IMR-90 (cell line): ENCODE measurements around the gene CMTM7. TPM values are rescaled to one million over a fixed set of nuclear protein-coding genes. Genes with fewer than 3 reads are reported as not detected.
"Not testable (repeated sequence)": the region's sequence is repeated elsewhere in the genome, so short reads cannot be mapped to it uniquely, and the experiment has no call there.

Experiments
- ATAC-seq: fragments of 200-7000 bp; cut with Tn5 transposase; 2 replicates; pipeline ENCODE4 v1.9.1; 2020; ENCODE audit warnings: low read depth, mild to moderate bottlenecking, moderate library complexity
- BruUV-seq: library from RNA; stranded (reverse); fragments of 400-500 nt; replicated peaks from 2 replicates; lab custom pipeline; 2021; lab: Mats Ljungman, UMichigan
- CTCF ChIA-PET: fragments of 300-600 bp; formaldehyde crosslinking; extraction: SDS; loops from one replicate; lab custom pipeline; 2021; ENCODE audit warnings: antibody characterized with exemption; lab: Yijun Ruan, JAX
- POLR2A ChIA-PET: fragments of 300-600 bp; sonication (Branson Sonifier 250); formaldehyde crosslinking; loops from one replicate; lab custom pipeline; 2022; ENCODE audit warnings: antibody characterized with exemption; ENCODE audit not compliant: unreplicated experiment; lab: Charles Lee
- DNase-seq: peaks from one replicate; pipeline ENCODE4 v3.0.0; 2013
- H2AFZ ChIP-seq: replicated peaks from 2 replicates; pipeline ENCODE3; 2013; ENCODE audit warnings: low read length, mild to moderate bottlenecking; ENCODE audit not compliant: poor library complexity
- H2AK5ac ChIP-seq: 2 replicates; pipeline ENCODE4 v1.6.1; 2013; ENCODE audit warnings: low read depth, low read length, inconsistent platforms
- H2AK9ac ChIP-seq: replicated peaks from 2 replicates; pipeline ENCODE3; 2013; ENCODE audit warnings: mild to moderate bottlenecking, low read depth, low read length, moderate library complexity; ENCODE audit not compliant: poor library complexity
- H2BK120ac ChIP-seq: 2 replicates; pipeline ENCODE4 v1.6.1; 2013; ENCODE audit warnings: low read depth, low read length, inconsistent platforms
- H2BK15ac ChIP-seq: 3 replicates; pipeline ENCODE4 v1.6.1; 2013; ENCODE audit warnings: low read depth, low read length, inconsistent platforms
- H2BK20ac ChIP-seq: 2 replicates; pipeline ENCODE4 v1.6.1; 2013; ENCODE audit warnings: low read depth, mild to moderate bottlenecking, inconsistent platforms, low read length, moderate library complexity
- H2BK5ac ChIP-seq: 2 replicates; pipeline ENCODE4 v1.6.1; 2013; ENCODE audit warnings: mild to moderate bottlenecking, low read depth, low read length, inconsistent platforms; ENCODE audit not compliant: poor library complexity, severe bottlenecking
- H3K14ac ChIP-seq: replicated peaks from 2 replicates; pipeline ENCODE4 v1.6.1; 2013; ENCODE audit warnings: low read depth, low read length, inconsistent platforms
- H3K18ac ChIP-seq: 2 replicates; pipeline ENCODE4 v1.6.1; 2013; ENCODE audit warnings: low read depth, low read length, control low read depth
- H3K23ac ChIP-seq: 2 replicates; pipeline ENCODE4 v1.6.1; 2013; ENCODE audit warnings: low read depth, low read length, inconsistent platforms
- H3K27ac ChIP-seq: 2 replicates; pipeline ENCODE4 v1.5.1; 2013; ENCODE audit warnings: mild to moderate bottlenecking, control low read depth, low read length; ENCODE audit not compliant: insufficient read depth
- H3K27me3 ChIP-seq: 2 replicates; pipeline ENCODE4 v1.6.1; 2013; ENCODE audit warnings: low read length; ENCODE audit not compliant: control insufficient read depth, insufficient read depth
- H3K36me3 ChIP-seq: 2 replicates; pipeline ENCODE4 v1.6.1; 2013; ENCODE audit warnings: low read length, mixed read lengths; ENCODE audit not compliant: control insufficient read depth, insufficient read depth
- H3K4ac ChIP-seq: 2 replicates; pipeline ENCODE4 v1.6.1; 2013; ENCODE audit warnings: low read depth, low read length, inconsistent platforms
- H3K4me1 ChIP-seq: 2 replicates; pipeline ENCODE4 v1.6.1; 2013; ENCODE audit warnings: low read length, mixed read lengths; ENCODE audit not compliant: control insufficient read depth, insufficient read depth
- H3K4me2 ChIP-seq: 2 replicates; pipeline ENCODE4 v1.6.1; 2013; ENCODE audit warnings: low read depth, mild to moderate bottlenecking, control low read depth, low read length, moderate library complexity
- H3K4me3 ChIP-seq: 2 replicates; pipeline ENCODE4 v1.5.1; 2013; ENCODE audit warnings: low read depth, mild to moderate bottlenecking, control low read depth, low read length, moderate library complexity; ENCODE audit not compliant: insufficient read depth
- H3K56ac ChIP-seq: 2 replicates; pipeline ENCODE4 v1.6.1; 2013; ENCODE audit warnings: low read length, inconsistent platforms; ENCODE audit not compliant: insufficient read depth; ENCODE audit errors: extremely low read depth
- H3K79me1 ChIP-seq, 2 experiments: 2 replicates each; pipeline ENCODE4 v1.6.1; 2013; ENCODE audit warnings: low read length in 2 of 2, inconsistent platforms in 1 of 2, low read depth in 1 of 2
- H3K9ac ChIP-seq: 2 replicates; pipeline ENCODE4 v1.6.1; 2013; ENCODE audit warnings: low read depth, low read length, control low read depth
- H3K9me1 ChIP-seq: 2 replicates; pipeline ENCODE4 v1.6.1; 2013; ENCODE audit warnings: low read length, inconsistent platforms; ENCODE audit not compliant: insufficient read depth
- H3K9me3 ChIP-seq: 2 replicates; pipeline ENCODE4 v1.6.1; 2013; ENCODE audit warnings: low read length; ENCODE audit not compliant: control insufficient read depth, insufficient read depth
- H4K20me1 ChIP-seq: 2 replicates; pipeline ENCODE4 v1.6.1; 2013; ENCODE audit warnings: low read length, inconsistent platforms; ENCODE audit not compliant: insufficient read depth
- H4K5ac ChIP-seq: 2 replicates; pipeline ENCODE4 v1.6.1; 2013; ENCODE audit warnings: mild to moderate bottlenecking, low read depth, low read length, control low read depth
- H4K8ac ChIP-seq, 2 experiments: 2 replicates each; pipeline ENCODE4 v1.6.1; 2013; ENCODE audit warnings: low read depth in 2 of 2, low read length in 2 of 2, control low read depth in 1 of 2, inconsistent platforms in 1 of 2
- H4K91ac ChIP-seq: 2 replicates; pipeline ENCODE4 v1.6.1; 2013; ENCODE audit warnings: low read depth, low read length, inconsistent platforms; ENCODE audit not compliant: insufficient read depth
- WGBS, 2 experiments: methylation state at CpG; one replicate each; pipeline versions ENCODE4 v1.1.5 to v1.1.7; 2013; ENCODE audit warnings: missing lambda C conversion rate in 2 of 2; ENCODE audit not compliant: insufficient read length in 1 of 2; ENCODE audit errors: extremely low coverage in 2 of 2; 5-methylcytosine and 5-hydroxymethylcytosine counted together
- dilution Hi-C: fragments of 300-500 bp; cut with HindIII; formaldehyde crosslinking; loops from one replicate; pipeline ENCODE4 v1.14.3; 2018; ENCODE audit warnings: low sequenced_read_pairs; ENCODE audit not compliant: unreplicated experiment
- in situ Hi-C: fragments of 300-500 bp; cut with MboI; formaldehyde crosslinking; loops from 3 replicates; pipeline ENCODE4 v1.14.3; 2019; ENCODE audit warnings: low sequenced_read_pairs, inconsistent platforms, mixed read lengths
- intact Hi-C: fragments of 100-400 bp; cut with micrococcal nuclease; formaldehyde crosslinking; loops from 2 replicates; pipeline ENCODE4 v1.10.0; 2022
- polyA plus RNA-seq, 3 experiments: library from polyadenylated mRNA; depleted of rRNA; stranded (reverse); fragments of >200 nt; gene quantifications; 2 replicates each; pipeline ENCODE4 v1.2.3, GENCODE V29; 2012; ENCODE audit warnings: low replicate concordance in 1 of 3
- total RNA-seq: library from RNA; depleted of rRNA; stranded (reverse); fragments of >200 nt; gene quantifications from 2 replicates; pipeline ENCODE4 v1.2.3, GENCODE V29; 2012

Gene CMTM7
- total and polyA plus RNA-seq, 2 of the 4 experiments (the other 2 are of a cell fraction), result 3.4 to 31.4 TPM

- CTCF ChIA-PET, H3K9ac ChIP-seq, DNase-seq, H3K4me2 ChIP-seq, H3K36me3 ChIP-seq, H3K27me3 ChIP-seq, H4K5ac ChIP-seq, H4K8ac ChIP-seq, in situ Hi-C loops, BruUV-seq, ATAC-seq, H4K91ac ChIP-seq, H3K4me3 ChIP-seq, H2AFZ ChIP-seq, H3K56ac ChIP-seq, H3K27ac ChIP-seq, H2BK15ac ChIP-seq, H2BK5ac ChIP-seq, H3K9me3 ChIP-seq, H2AK5ac ChIP-seq, H2AK9ac ChIP-seq, H3K23ac ChIP-seq, H2BK120ac ChIP-seq, intact Hi-C loops, H2BK20ac ChIP-seq, H3K18ac ChIP-seq, H3K14ac ChIP-seq, H3K4ac ChIP-seq, dilution Hi-C loops: not testable (repeated sequence)
- peaks cover 17 to 35% of the 10 kb centered on the region in 2 experiments for H3K79me1 ChIP-seq
- WGBS, 2 experiments, result no CpG with 5 or more reads among the region's 12 CpGs
- POLR2A ChIA-PET, result interaction anchor here (0.6 kb wide), 1 partner anchor 13 kb away, joined by 6 read pairs; no protein-coding TSS in a partner anchor
- H3K9me1 ChIP-seq, result peaks cover 17% of the 10 kb centered on the region
- H3K4me1 ChIP-seq, result peaks cover 11% of the 10 kb centered on the region
- H4K20me1 ChIP-seq, result peaks cover 18% of the 10 kb centered on the region
Observed at GRCh38 chr3:32472151-32472550, 80.5 kb downstream of the CMTM7 start.
